Osteoblast (primary cell): ENCODE data around the gene TCF4. TPM values are rescaled to one million over a fixed set of nuclear protein-coding genes. Genes with fewer than 3 reads are reported as not detected.
A peak's percentile ranks its signal among the peaks of the same experiment; 100 is the strongest.

ENCODE experiments used
- DNase-seq: peaks from one replicate; pipeline ENCODE4 v3.0.0; 2011; ENCODE audit warnings: low spot score, mixed read lengths; ENCODE audit not compliant: insufficient read length; ENCODE audit errors: missing footprints
- H2AFZ ChIP-seq: 2 replicates; pipeline ENCODE4 v1.6.0; 2011; ENCODE audit warnings: mild to moderate bottlenecking, low read length
- H3K27ac ChIP-seq: 2 replicates; pipeline ENCODE4 v1.5.1; 2011; ENCODE audit warnings: mild to moderate bottlenecking, low read depth, low read length, moderate library complexity
- H3K27me3 ChIP-seq: 2 replicates; pipeline ENCODE4 v1.6.0; 2012; ENCODE audit warnings: mild to moderate bottlenecking, control low read depth, inconsistent platforms, low read length, moderate library complexity; ENCODE audit not compliant: insufficient read depth
- H3K36me3 ChIP-seq: 2 replicates; pipeline ENCODE4 v1.5.1; 2011; ENCODE audit warnings: mild to moderate bottlenecking, low read length, control low read depth, moderate library complexity; ENCODE audit not compliant: insufficient read depth
- H3K4me1 ChIP-seq: 2 replicates; pipeline ENCODE4 v1.5.1; 2011; ENCODE audit warnings: mild to moderate bottlenecking, low read length, control low read depth, moderate library complexity; ENCODE audit not compliant: insufficient read depth
- H3K4me2 ChIP-seq: 2 replicates; pipeline ENCODE4 v1.6.0; 2011; ENCODE audit warnings: mild to moderate bottlenecking, low read length; ENCODE audit not compliant: insufficient read depth
- H3K4me3 ChIP-seq: fragments of 200-600 bp; sonication (generic); 3 replicates; pipeline ENCODE4 v1.5.1; 2012; ENCODE audit warnings: mild to moderate bottlenecking, low read length, inconsistent platforms; ENCODE audit not compliant: insufficient read depth
- H3K79me2 ChIP-seq: 2 replicates; pipeline ENCODE4 v1.6.0; 2012; ENCODE audit warnings: mild to moderate bottlenecking, low read length, control low read depth, inconsistent platforms; ENCODE audit not compliant: insufficient read depth
- H3K9me3 ChIP-seq: 2 replicates; pipeline ENCODE4 v1.5.1; 2011; ENCODE audit warnings: low read depth, low read length, control low read depth
- H4K20me1 ChIP-seq: 2 replicates; pipeline ENCODE4 v1.6.0; 2012; ENCODE audit warnings: mild to moderate bottlenecking, low read length, control low read depth; ENCODE audit not compliant: insufficient read depth
- CTCF ChIP-seq: IDR thresholded peaks from 2 replicates; pipeline ENCODE4 v1.5.1; 2011; ENCODE audit warnings: mild to moderate bottlenecking, low read depth, low read length, moderate library complexity; ENCODE audit errors: extremely low read depth
- total RNA-seq: library from RNA; depleted of rRNA; stranded (reverse); fragments of >200 nt; gene quantifications from 2 replicates; pipeline ENCODE4 v1.2.3, GENCODE V29; 2012

TCF4 gene
- total RNA-seq, 1 donor: 87.2 TPM

- no peaks in the 10 kb centered on the region for H3K9me3 ChIP-seq
- peaks cover 56% of the 10 kb centered on the region for H3K79me2 ChIP-seq
- no peak for DNase-seq
- H3K36me3 ChIP-seq: no peaks in the 10 kb centered on the region
- H3K4me1 ChIP-seq: peaks cover 34% of the 10 kb centered on the region
- no peaks in the 10 kb centered on the region for H4K20me1 ChIP-seq
- peak overlapping the region; percentile 7 for H3K27ac ChIP-seq
- H3K27me3 ChIP-seq: no peaks in the 10 kb centered on the region
- peak overlapping the region; percentile 18 for H3K4me2 ChIP-seq
- TF ChIP-seq CTCF: no peak
- H2AFZ ChIP-seq: no peak overlapping the region
- no peak overlapping the region for H3K4me3 ChIP-seq
These were observed 93.6 kb downstream of the TCF4 start for GRCh38 chr18:55494441-55494840.

GRCh38 chr18:55491616-55492015 is 96.4 kb downstream of the TCF4 start:
- H3K79me2 ChIP-seq: peaks cover 53% of the 10 kb centered on the region
- H4K20me1 ChIP-seq: no peaks in the 10 kb centered on the region
- TF ChIP-seq CTCF: no peak
- H3K27me3 ChIP-seq: no peaks in the 10 kb centered on the region
- H3K4me3 ChIP-seq: no peak overlapping the region
- no peaks in the 10 kb centered on the region for H3K9me3 ChIP-seq
- no peak for DNase-seq
- H3K36me3 ChIP-seq: no peaks in the 10 kb centered on the region
- H2AFZ ChIP-seq: no peak overlapping the region
- H3K4me2 ChIP-seq: no peak overlapping the region
- H3K4me1 ChIP-seq: peaks cover 43% of the 10 kb centered on the region
- H3K27ac ChIP-seq: no peak overlapping the region

GRCh38 chr18:55489034-55489986 is 98.7 kb downstream of the TCF4 start:
- H3K4me3 ChIP-seq: no peak overlapping the region
- TF ChIP-seq CTCF: no peak
- DNase-seq: no peak
- H3K79me2 ChIP-seq: peaks cover 58% of the 10 kb centered on the region
- peaks cover 38% of the 10 kb centered on the region for H3K4me1 ChIP-seq
- no peaks in the 10 kb centered on the region for H4K20me1 ChIP-seq
- no peaks in the 10 kb centered on the region for H3K36me3 ChIP-seq
- H3K9me3 ChIP-seq: no peaks in the 10 kb centered on the region
- H3K4me2 ChIP-seq: peak overlapping the region; percentile 34
- no peaks in the 10 kb centered on the region for H3K27me3 ChIP-seq
- H3K27ac ChIP-seq: peak overlapping the region; percentile 20
- H2AFZ ChIP-seq: no peak overlapping the region

GRCh38 chr18:55488473-55488872 is 99.5 kb downstream of the TCF4 start:
- Histone ChIP-seq H3K36me3 (no peaks in the 10 kb centered on the region), H3K4me1 (peaks cover 32% of the 10 kb centered on the region), H3K4me3 (no peak overlapping the region), H3K79me2 (peaks cover 57% of the 10 kb centered on the region), H4K20me1 (no peaks in the 10 kb centered on the region), H3K27ac (no peak overlapping the region), H3K9me3 (no peaks in the 10 kb centered on the region), H2AFZ (no peak overlapping the region), H3K27me3 (no peaks in the 10 kb centered on the region), H3K4me2 (no peak overlapping the region)
- TF ChIP-seq CTCF: no peak
- DNase-seq: no peak
